Common myeloid progenitor, CD34-positive (primary cell): ENCODE data around the gene BMPER.

Experiments used
- CTCF ChIA-PET: fragments of 350-600 bp; sonication (Branson Sonifier 250); formaldehyde crosslinking; loops from one replicate; lab custom pipeline; 2021; ENCODE audit warnings: antibody characterized with exemption; lab: Charles Lee
- POLR2A ChIA-PET: fragments of 350-600 bp; sonication (Branson Sonifier 250); formaldehyde crosslinking; loops from one replicate; lab custom pipeline; 2021; ENCODE audit warnings: antibody characterized with exemption; lab: Charles Lee
- DNase-seq, 3 donors: peaks; one replicate each; pipeline versions ENCODE4 v3.0.0 to v3.0.0-alpha.2; 2013
- H3K27ac ChIP-seq, 2 experiments: 1 replicate in 1 of 2; 2 replicates in 1 of 2; pipeline ENCODE4 v1.7.0; 2013; ENCODE audit warnings: inconsistent platforms in 2 of 2, low read length in 2 of 2, mild to moderate bottlenecking in 2 of 2, low read depth in 1 of 2, moderate library complexity in 1 of 2; ENCODE audit not compliant: severe bottlenecking in 2 of 2, insufficient read depth in 1 of 2, poor library complexity in 1 of 2
- H3K27me3 ChIP-seq, 5 experiments: replicated peaks in 2 of 5; 1 replicate in 3 of 5; 2 replicates in 2 of 5; pipeline versions ENCODE4 v1.6.1 to v1.7.0; 2013; ENCODE audit warnings: low read length in 4 of 5, mild to moderate bottlenecking in 2 of 5, moderate library complexity in 2 of 5, inconsistent platforms in 1 of 5; ENCODE audit not compliant: insufficient read depth in 5 of 5, control insufficient read depth in 4 of 5
- H3K36me3 ChIP-seq, 4 experiments: 1 replicate in 2 of 4; 2 replicates in 2 of 4; pipeline versions ENCODE4 v1.6.1 to v1.7.0; 2013; ENCODE audit warnings: low read length in 3 of 4, control low read depth in 1 of 4, mild to moderate bottlenecking in 1 of 4; ENCODE audit not compliant: control insufficient read depth in 4 of 4, insufficient read depth in 4 of 4
- H3K4me1 ChIP-seq, 4 experiments: 1 replicate in 3 of 4; 2 replicates in 1 of 4; pipeline versions ENCODE4 v1.6.1 to v1.7.1; 2013; ENCODE audit warnings: low read length in 3 of 4, mild to moderate bottlenecking in 3 of 4, control low read depth in 1 of 4, inconsistent platforms in 1 of 4, moderate library complexity in 1 of 4; ENCODE audit not compliant: control insufficient read depth in 4 of 4, insufficient read depth in 4 of 4; ENCODE audit errors: control extremely low read depth in 1 of 4
- H3K4me3 ChIP-seq, 7 experiments: 1 replicate in 4 of 7; 2 replicates in 3 of 7; pipeline versions ENCODE4 v1.5.1 to v1.7.0; 2013; ENCODE audit warnings: mild to moderate bottlenecking in 7 of 7, low read length in 6 of 7, moderate library complexity in 6 of 7, inconsistent platforms in 2 of 7, low read depth in 2 of 7, control low read depth in 1 of 7; ENCODE audit not compliant: insufficient read depth in 4 of 7, control insufficient read depth in 1 of 7; ENCODE audit errors: extremely low read depth in 1 of 7
- H3K9me3 ChIP-seq, 5 experiments: 1 replicate in 4 of 5; 2 replicates in 1 of 5; pipeline versions ENCODE4 v1.6.1 to v1.7.1; 2013; ENCODE audit warnings: low read length in 4 of 5, mild to moderate bottlenecking in 2 of 5, inconsistent platforms in 1 of 5, low read depth in 1 of 5, moderate library complexity in 1 of 5; ENCODE audit not compliant: control insufficient read depth in 4 of 5, insufficient read depth in 2 of 5; ENCODE audit errors: control extremely low read depth in 1 of 5
- WGBS: methylation state at CpG from one replicate; pipeline ENCODE4 v1.1.5; 2013; ENCODE audit not compliant: insufficient coverage; 5-methylcytosine and 5-hydroxymethylcytosine counted together

Gene BMPER

DNA sequence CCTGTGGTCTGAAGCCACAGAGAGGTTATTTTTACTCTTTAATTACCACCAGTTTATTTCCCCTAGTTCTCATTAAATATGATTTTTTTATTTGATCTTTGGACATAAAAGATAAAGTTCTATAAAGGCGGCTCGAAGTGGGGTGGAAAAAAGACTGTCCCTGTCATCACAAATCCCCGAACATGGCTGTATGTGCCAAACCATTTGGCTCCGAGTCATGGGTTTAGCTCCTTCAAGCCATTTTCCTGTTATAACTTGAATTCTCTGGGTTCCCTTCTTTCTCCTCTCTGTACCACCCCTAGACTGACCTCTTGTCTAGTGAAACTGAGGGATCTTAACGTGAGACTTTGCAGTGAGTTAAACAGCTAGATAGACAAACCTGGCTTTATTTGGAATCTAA is 181.6 kb downstream of the BMPER start:
- CTCF ChIA-PET = interaction anchor here (1.5 kb wide), 2 partner anchors 9 to 844 kb away, joined by 7 to 8 read pairs; no protein-coding TSS in a partner anchor

DNA sequence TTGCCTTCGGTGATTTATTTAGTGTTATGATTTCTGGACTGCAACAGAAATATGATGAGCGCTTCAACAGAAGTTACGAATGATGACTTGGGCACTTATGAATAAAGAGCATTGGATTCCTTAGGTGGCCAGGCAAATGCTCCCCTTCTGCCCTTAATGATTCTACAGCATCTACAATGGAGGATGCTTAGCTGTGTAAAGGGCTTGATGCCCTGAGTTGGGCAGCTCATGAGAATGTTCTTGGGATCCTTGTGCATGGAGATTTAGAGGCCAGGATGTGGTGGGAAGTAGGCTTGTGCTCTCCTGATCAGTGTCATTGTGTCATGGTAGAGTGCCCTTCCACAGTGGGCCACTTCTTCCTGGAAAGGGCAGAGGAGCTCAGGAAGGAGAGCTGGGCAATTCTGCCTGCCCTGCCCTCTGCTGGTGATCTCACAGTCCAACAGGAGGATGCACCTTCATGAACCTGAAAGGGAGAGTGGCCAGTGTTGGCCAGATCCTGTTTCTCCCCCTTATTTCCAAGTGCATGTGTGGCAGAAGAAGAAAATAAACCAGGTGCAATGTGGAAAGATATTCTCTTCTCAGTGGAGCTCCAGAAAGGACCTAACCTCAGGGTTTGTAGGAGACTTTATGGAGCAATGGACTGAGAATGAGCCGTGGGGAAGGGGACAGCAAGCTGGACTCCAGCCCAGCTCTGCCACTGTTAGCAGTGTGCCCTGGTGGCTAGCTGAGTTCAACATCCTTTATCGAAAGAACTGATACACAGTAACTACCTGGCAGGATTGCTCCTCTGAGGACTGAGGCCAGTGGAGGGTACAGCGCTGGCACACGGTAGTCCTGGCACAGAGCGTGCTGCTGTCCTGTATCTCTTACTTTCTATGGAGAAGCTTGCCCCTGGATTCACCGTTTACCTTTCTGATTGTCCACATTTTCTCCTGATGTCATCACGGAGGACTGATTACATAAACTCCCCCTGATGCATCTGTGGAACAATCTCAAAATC is 182.9 kb downstream of the BMPER start:
- peaks cover 0 to 2% (median 0%) of the 10 kb centered on the region in 5 experiments for H3K9me3 ChIP-seq
- H3K27ac ChIP-seq = no peak overlapping the region
- DNase-seq = peak in 1 of 3 donors; percentile 1
- H3K4me1 ChIP-seq = no peaks in the 10 kb centered on the region
- H3K36me3 ChIP-seq = no peaks in the 10 kb centered on the region
- no peak overlapping the region for H3K4me3 ChIP-seq
- WGBS = 89% methylated on average over 8 of the region's 10 CpGs
- CTCF ChIA-PET = interaction anchor here (0.7 to 1.5 kb wide), 3 partner anchors 18 to 903 kb away, joined by 3 to 8 read pairs (median 3); no protein-coding TSS in a partner anchor
- POLR2A ChIA-PET = interaction anchor here (0.6 kb wide), 1 partner anchor 269 kb away, joined by 3 read pairs; no protein-coding TSS in a partner anchor
- H3K27me3 ChIP-seq = peaks cover 0 to 4% (median 0%) of the 10 kb centered on the region in 5 experiments

More for the DNA sequence above, 181.6 kb downstream of the BMPER start:
- WGBS = 88% methylated on average over 1 of the region's 5 CpGs
- H3K4me1 ChIP-seq = no peaks in the 10 kb centered on the region
- no peak for DNase-seq
- H3K27me3 ChIP-seq = peaks cover 0 to 4% (median 0%) of the 10 kb centered on the region in 5 experiments
- H3K36me3 ChIP-seq = no peaks in the 10 kb centered on the region
- H3K9me3 ChIP-seq = no peaks in the 10 kb centered on the region
- POLR2A ChIA-PET = no interaction called here
- no peak overlapping the region for H3K4me3 ChIP-seq
- no peak overlapping the region for H3K27ac ChIP-seq

DNA sequence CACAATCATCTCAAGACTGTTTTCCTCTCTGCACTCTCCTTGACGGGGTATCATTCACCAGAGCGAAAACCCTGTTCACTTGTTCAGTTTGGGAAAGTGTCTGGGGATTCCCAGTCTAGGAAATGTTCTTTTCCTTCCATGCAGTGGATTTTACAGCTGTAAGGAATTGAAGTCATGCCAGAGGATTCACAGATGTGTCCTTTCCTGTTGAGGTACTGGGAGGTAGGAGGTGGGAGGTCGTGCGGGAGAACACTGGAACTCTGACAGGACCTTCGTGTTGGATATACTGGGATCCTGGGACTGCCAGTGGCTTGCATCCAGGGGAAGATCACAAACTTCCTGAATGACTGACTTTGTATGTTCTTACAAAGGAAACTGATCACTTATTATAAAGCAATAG is 185.5 kb downstream of the BMPER start:
- Histone ChIP-seq H3K9me3 (peaks cover 0 to 2% (median 0%) of the 10 kb centered on the region in 5 experiments), H3K27ac (no peak overlapping the region), H3K36me3 (no peaks in the 10 kb centered on the region), H3K4me1 (no peaks in the 10 kb centered on the region), H3K27me3 (peaks cover 0 to 4% (median 0%) of the 10 kb centered on the region in 5 experiments), H3K4me3 (no peak overlapping the region)
- DNase-seq = no peak
- 82% methylated on average over 2 of the region's 5 CpGs for WGBS
- POLR2A ChIA-PET = no interaction called here
- CTCF ChIA-PET = no interaction called here

DNA sequence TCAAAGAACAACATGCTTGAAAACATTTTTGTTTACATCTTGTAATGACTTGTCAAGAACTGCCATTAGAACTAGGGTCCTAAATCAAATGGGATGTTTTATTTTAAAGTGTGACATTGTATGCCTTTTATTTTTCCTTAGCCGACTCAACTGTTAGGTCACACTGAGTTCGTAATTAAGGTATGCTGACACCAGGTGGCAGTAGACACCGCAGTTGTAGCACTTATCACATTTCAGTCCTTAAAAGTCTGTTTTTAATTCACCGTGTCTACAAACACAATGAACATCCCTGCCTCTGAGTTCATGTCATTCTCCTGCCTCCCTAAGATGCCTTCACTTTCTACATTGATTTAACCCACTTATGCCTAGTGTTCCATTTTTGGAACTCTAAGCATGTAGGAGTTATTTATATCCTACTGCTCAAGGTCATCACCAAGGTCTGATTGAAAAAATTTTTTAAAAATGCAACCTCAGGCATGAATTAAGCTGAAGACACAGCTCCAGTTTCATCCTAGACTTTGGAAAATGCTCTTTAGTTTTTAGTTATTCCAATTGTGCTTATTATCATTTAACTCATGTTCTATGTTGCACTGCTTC is 186.1 kb downstream of the BMPER start:
- no peak overlapping the region for H3K4me3 ChIP-seq
- 59% methylated on average over 4 of the region's 4 CpGs for WGBS
- ChIA-PET POLR2A (no interaction called here), CTCF (no interaction called here)
- peaks cover 0 to 2% (median 0%) of the 10 kb centered on the region in 5 experiments for H3K9me3 ChIP-seq
- peaks cover 0 to 4% (median 0%) of the 10 kb centered on the region in 5 experiments for H3K27me3 ChIP-seq
- H3K27ac ChIP-seq = no peak overlapping the region
- peak in 2 of 3 donors; percentile 14 for DNase-seq
- H3K4me1 ChIP-seq = no peaks in the 10 kb centered on the region
- no peaks in the 10 kb centered on the region for H3K36me3 ChIP-seq

DNA sequence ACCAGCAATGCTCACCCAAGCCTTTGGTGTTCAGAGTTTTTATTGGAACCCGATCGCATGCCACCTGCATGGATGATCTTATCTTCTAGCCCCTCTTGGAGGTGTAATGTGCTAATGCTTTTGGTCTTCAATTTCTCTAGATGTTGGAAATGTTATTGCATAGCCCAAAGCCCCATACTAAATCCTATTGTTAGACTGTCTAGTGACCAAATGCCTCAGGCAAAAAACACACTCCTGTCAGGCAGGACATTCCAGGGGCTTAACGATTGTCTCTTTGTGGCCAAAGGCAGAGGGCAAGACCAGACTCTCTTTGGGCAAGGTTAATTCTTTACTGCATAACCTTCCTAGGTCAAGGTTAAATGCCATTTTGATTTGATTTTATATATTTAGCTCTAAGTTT is 187.9 kb downstream of the BMPER start:
- Histone ChIP-seq H3K9me3 (peaks cover 0 to 2% (median 0%) of the 10 kb centered on the region in 5 experiments), H3K4me3 (no peak overlapping the region), H3K36me3 (no peaks in the 10 kb centered on the region), H3K27ac (no peak overlapping the region), H3K4me1 (no peaks in the 10 kb centered on the region), H3K27me3 (peaks cover 0 to 4% (median 0%) of the 10 kb centered on the region in 5 experiments)
- DNase-seq = no peak
- ChIA-PET CTCF (no interaction called here), POLR2A (no interaction called here)
- no CpG with 5 or more reads among the region's 3 CpGs for WGBS

DNA sequence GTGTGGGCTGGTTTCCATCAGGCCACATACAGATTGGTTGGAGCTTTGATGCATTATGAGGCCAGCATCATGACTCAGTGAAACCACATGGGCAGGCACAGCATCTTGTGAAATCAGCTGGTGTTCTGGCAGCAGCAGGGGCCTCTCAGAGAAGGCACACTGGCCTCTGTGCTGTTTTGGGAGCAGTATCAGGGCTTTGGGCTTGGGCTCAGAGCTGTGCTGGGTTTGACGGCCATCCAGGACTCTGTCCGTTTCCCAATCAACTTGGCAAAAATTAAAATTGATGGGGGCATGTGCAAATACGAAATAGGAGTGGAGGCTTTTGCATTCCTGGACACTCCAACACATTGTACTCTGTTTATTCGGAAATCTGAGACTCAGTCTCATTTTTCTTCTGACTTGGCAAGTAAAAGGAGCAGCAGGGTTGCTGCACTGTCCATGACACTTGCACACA is 190.9 kb downstream of the BMPER start:
- CTCF ChIA-PET = interaction anchor here (2.1 kb wide), 1 partner anchor 9 kb away, joined by 7 read pairs; no protein-coding TSS in a partner anchor
- no peak for DNase-seq
- Histone ChIP-seq H3K4me3 (no peak overlapping the region), H3K27me3 (peaks cover 0 to 3% (median 0%) of the 10 kb centered on the region in 5 experiments), H3K9me3 (peaks cover 0 to 2% (median 0%) of the 10 kb centered on the region in 5 experiments), H3K36me3 (no peaks in the 10 kb centered on the region), H3K4me1 (no peaks in the 10 kb centered on the region), H3K27ac (no peak overlapping the region)
- POLR2A ChIA-PET = no interaction called here
- 89% methylated on average over 4 of the region's 4 CpGs for WGBS
